ENCODE measurements around the gene P2RX1.

GRCh38 chr17:3886776-3887175 is 29.5 kb downstream of the P2RX1 start:
- TF ChIP-seq CTCF (IDR thresholded peaks at IDR 0.05): no peak
- no peak for TF ChIP-seq POLR2AphosphoS5 (IDR thresholded peaks at IDR 0.05; ENCODE audit: insufficient read depth in 1 of 2, low read depth in 1 of 2)
- no peak for TF ChIP-seq POLR2A (IDR thresholded peaks at IDR 0.05)

Measured in vagina (tissue), 2 donors.